ENCODE results near the gene TFDP2.
"Not testable (repeated sequence)": the region's sequence is repeated elsewhere in the genome, so short reads cannot be mapped to it uniquely, and the experiment has no call there.

Gene TFDP2

DNA sequence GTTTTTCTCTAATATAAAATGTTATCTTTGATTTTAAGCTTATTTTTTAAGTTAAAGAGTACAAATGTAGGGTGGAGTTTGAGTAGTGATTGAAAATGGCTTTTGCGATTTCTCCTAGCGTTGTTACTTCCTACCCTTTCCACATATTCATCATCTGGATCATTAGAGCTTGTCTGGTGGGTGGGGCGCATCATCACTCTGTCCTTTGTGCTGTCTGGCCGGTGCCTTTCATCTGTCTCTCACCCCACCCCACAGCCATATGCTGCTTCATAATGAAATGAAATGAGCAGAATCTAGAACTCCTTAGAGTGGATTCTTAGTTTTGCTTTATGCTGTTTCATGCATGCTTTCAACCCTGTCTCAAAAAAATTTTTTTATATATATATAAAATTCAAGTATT is 228.6 kb downstream of the TFDP2 start:
- DNase-seq = no peak

DNA sequence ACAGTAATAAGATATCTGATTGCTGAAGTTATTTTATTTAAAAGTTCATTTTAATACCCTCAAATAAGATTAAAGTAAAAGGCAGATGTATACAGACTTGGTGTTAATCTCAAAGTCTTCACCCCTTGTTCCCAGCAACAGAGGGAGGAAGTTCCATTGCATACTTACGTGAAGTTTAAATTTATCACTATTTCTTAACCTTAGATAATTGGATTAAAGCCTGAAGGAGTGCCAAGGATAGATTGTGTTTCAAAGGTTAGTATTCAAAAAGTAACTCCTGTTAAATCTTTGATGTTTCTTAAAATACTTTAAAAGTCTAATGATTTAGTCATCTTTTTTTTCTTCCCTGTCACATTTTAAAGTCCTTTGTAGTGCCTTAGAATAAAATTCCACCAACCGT is 233.6 kb downstream of the TFDP2 start:
- no peak for DNase-seq

DNA sequence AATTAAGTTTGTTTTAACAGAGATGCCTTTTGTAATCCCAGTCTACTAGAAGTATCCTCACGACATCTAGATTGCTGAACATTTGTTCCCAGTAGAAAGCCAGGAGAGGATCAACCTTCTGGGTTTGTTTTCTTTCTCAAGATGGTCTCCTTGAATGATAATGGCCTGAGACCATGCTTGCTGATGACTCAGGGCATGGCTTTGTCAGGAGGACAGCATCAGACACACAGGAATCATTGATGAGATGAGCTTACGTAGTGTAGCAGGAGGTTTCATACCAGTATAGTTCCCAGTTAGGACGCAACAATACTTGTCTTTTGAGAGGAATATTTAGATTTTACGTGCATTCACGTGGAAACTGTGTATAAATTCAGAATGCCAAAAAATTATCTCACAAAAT is 234.3 kb downstream of the TFDP2 start:
- DNase-seq = no peak

DNA sequence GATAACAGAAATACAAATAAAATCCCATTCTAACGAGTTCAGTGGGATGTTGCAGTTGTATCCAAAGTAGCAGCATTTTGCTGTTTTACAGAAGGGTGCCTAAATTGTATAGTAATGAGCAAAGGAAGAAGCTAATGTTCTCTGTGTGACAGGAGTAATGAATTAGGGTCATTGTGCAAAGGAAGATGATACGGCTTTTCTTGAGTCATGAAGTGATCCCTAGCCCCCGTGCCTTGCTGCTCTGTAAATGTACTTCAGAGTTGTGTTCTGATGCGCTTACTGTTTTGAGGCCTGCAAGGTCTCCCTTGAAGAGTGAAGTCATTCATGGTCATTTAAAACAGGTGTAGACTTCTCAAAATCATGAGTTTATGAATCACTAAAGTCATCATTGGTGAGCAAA is 235.0 kb downstream of the TFDP2 start:
- DNase-seq = no peak

DNA sequence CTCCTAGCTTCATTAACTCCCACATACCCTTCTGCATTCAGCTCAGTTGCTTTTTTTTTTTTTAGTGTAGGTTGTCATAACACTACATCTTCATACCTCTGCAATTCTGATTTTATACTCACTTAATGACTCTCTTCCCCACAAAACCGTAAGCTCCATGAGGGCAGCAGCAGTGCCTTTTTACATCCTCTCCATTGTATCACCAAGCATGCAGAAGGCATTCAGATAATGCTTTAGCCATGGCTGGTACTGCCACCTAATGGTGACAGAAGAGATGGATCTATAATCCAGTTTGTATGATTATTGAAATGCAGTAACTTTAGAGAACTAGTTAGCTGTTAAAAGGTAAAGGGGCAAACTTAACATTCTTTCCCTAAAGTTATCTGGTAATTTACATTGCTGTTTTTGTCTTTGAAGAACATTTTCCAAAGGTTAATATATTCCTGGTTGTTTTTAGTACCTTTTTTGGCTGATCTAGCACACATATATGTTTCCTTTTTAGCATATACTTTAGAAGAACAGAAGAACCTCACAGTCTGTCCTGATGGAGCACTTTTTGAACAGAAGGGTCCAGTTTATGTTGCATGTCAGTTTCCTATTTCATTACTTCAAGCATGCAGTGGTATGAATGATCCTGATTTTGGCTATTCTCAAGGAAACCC is 236.1 kb downstream of the TFDP2 start:
- no peak for DNase-seq

DNA sequence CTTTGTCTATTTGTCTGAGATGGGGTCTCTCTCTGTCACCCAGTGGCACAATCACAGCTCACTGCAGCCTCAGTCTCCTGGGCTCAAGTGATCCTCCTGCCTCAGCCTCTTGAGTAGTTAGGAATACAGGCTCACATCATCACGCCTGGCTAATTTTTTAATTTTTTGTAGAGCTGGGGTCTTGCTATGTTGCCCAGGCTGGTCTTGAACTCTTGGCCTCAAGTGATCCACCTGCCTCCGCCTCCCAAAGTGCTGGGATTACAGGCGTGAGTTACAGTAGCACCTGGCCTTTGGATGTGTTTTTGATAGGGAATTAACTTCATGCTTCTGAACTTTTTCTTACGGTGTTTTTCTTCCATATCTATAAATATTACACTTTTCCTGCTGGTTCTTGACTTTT is 239.4 kb downstream of the TFDP2 start:
- not testable (repeated sequence) for DNase-seq

DNA sequence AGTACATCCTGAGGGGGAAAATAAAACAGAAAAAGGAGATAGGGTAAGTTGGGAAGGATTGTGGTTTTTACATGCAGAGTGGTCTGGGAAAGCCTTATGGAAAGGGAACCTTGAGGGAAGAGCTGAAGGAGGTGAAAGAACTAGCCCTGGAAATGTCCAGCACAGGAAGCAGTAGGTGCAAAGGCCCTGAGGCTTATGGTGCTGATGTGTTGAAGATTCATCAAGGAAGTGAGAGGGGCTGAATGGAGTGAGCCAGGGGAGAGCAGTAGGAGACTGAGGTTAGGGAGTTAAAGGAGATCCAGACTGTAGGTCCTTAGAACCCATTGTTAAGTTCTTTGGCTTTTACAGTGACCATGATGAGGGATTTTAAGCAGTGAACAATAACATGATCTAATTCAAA is 239.9 kb downstream of the TFDP2 start:
- no peak for DNase-seq

DNA sequence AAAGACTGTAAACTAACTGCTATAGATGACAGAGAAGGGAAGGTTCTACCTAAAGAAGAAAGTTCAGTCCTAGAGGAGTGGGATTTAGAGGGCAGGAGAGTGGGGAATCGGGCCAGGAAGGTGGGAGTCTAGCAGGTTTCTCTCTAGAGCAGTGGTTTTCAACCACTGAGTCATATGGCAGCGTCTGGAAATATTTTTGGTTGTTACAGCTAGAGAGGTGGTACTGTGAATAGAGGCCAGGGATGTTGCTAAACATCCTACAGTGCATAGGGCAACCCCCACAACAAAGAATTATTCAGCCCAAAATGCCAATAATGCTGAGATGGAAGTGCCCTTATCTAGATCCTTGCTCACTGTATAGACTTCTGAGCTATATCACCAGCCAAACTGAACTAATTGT is 244.2 kb downstream of the TFDP2 start:
- no peak for DNase-seq

DNA sequence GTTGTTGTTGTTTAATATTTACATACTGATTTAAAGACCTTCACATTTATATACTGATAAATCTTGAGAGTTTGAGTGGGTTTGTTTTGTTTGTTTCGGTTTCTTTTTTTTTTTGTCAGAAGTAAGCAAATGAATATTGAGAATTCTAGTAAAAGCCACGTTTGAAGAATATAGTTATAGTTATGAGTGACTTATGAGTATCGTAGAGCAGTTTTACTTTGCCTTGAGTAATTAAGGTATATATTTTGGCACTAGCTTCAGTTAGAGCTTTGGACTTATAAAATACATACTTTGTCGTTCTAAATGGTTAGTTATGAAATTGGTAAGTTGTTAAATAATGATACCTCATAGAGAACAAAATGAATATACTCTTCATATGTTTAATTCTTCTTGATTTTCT is 245.1 kb downstream of the TFDP2 start:
- DNase-seq = no peak

DNA sequence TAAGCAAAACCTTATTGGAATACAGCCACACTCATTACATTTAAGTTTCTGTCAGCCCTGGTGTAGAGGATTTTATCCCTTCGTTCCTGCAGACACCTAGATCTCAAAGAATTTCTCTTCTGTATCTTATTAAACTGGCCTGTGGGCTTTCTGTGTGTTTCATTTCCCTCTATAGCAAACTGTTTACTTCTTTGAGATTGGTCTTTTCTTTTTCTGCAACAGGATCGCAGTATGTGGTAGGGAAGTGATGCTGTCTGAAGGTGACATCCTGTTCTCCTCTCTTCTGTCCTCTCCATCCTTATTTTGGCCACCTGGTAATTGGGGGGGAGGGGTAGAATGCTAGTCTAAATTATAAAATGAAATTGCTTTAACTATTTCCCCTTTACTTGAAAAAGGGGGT is 247.4 kb downstream of the TFDP2 start:
- DNase-seq = no peak

DNA sequence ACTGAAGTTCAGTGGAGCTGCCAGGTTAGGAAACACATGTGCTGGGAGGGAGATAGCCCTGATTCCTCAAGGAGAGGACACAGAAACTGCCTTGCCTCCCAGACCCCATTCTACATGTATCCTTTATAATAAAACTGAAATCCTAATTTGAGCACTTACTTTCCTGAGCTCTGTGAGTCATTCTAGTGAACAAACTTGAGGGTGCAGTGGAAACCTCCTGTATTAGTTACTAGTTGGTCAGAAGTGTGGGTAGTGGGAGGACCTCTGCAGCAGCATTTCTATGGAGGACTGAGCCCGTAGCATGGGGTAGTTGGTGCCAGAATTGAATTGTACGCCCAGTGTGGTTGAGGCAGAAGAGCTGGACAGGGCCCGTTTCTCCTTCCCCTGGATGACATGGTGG is 249.0 kb downstream of the TFDP2 start:
- DNase-seq = no peak

DNA sequence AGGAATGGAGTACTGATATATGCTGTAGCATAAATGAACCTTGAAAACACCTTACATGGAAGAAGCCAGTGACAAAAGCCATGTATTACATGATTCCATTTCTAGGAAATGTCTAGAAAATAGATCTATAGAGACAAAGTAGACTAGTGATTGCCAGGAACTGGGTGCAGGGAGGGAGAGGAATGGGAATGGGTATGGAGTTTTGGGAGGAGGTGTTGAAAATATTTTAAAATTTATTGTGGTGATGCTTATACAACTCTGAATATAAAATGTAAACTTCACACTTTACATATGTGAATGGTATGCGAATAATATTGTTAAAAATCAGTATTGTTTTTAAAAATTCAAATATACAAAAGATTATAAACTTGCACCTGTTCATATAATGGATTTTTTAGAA is 250.4 kb downstream of the TFDP2 start:
- no peak for DNase-seq

DNA sequence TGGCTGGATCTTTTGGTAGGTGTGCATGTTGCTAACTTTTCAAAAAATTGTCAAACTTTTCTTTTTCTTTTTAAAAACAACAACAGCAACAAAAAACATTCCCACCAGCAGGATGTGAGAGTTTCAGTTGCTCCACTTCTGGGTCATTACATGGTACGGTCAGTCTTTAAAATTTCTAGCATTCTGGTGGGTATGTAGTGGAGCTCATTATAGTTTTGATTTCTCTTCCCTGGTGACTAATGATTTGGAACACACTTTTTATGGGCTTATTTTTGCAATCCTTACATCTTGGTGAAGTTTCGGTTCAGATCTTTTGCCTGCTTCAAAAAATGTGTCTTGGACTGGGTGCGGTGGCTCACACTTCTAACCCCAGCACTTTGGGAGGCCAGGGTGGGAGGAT is 253.6 kb downstream of the TFDP2 start:
- no peak for DNase-seq

DNA sequence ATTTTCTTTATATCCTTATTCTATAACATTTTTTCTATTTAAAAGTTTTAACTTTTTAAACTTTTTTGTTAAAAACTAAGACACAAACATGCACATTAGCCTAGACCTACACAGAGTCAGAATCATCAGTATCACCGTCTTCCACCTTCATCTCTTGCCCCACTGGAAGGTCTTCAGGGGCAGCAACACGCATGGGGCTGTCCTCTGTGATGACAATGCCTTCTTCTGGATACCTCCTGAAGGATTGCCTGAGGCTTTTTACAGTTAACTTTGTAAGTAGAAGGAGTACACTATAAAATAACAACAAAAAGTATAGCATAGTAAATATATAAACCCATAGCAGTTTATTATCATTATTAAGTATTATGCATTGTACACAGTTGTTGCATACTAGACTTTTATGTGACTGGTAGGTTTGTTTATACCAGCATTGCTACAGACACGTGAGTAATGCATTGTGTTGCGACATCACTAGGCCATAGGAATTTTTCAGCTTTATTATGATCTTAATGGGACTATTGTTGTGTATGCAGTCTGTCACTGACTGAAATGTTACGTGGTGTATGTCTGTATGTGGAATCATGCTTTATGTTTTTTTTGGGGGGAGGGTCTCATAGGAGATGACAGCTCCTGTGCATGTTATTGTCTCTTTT is 254.7 kb downstream of the TFDP2 start:
- no peak for DNase-seq
